IMR-90 (cell line): ENCODE measurements around the gene CUL3. TPM values are rescaled to one million over a fixed set of nuclear protein-coding genes. Genes with fewer than 3 reads are reported as not detected.
"Not testable (repeated sequence)": the region's sequence is repeated elsewhere in the genome, so short reads cannot be mapped to it uniquely, and the experiment has no call there.

Source experiments
- ATAC-seq: fragments of 200-7000 bp; cut with Tn5 transposase; 2 replicates; pipeline ENCODE4 v1.9.1; 2020; ENCODE audit warnings: low read depth, mild to moderate bottlenecking, moderate library complexity
- BruUV-seq: library from RNA; stranded (reverse); fragments of 400-500 nt; replicated peaks from 2 replicates; lab custom pipeline; 2021; lab: Mats Ljungman, UMichigan
- CTCF ChIA-PET: fragments of 300-600 bp; formaldehyde crosslinking; extraction: SDS; loops from one replicate; lab custom pipeline; 2021; ENCODE audit warnings: antibody characterized with exemption; lab: Yijun Ruan, JAX
- POLR2A ChIA-PET: fragments of 300-600 bp; sonication (Branson Sonifier 250); formaldehyde crosslinking; loops from one replicate; lab custom pipeline; 2022; ENCODE audit warnings: antibody characterized with exemption; ENCODE audit not compliant: unreplicated experiment; lab: Charles Lee
- DNase-seq: peaks from one replicate; pipeline ENCODE4 v3.0.0; 2013
- H2AFZ ChIP-seq: replicated peaks from 2 replicates; pipeline ENCODE3; 2013; ENCODE audit warnings: low read length, mild to moderate bottlenecking; ENCODE audit not compliant: poor library complexity
- H2AK5ac ChIP-seq: 2 replicates; pipeline ENCODE4 v1.6.1; 2013; ENCODE audit warnings: low read depth, low read length, inconsistent platforms
- H2AK9ac ChIP-seq: replicated peaks from 2 replicates; pipeline ENCODE3; 2013; ENCODE audit warnings: mild to moderate bottlenecking, low read depth, low read length, moderate library complexity; ENCODE audit not compliant: poor library complexity
- H2BK120ac ChIP-seq: 2 replicates; pipeline ENCODE4 v1.6.1; 2013; ENCODE audit warnings: low read depth, low read length, inconsistent platforms
- H2BK15ac ChIP-seq: 3 replicates; pipeline ENCODE4 v1.6.1; 2013; ENCODE audit warnings: low read depth, low read length, inconsistent platforms
- H2BK20ac ChIP-seq: 2 replicates; pipeline ENCODE4 v1.6.1; 2013; ENCODE audit warnings: low read depth, mild to moderate bottlenecking, inconsistent platforms, low read length, moderate library complexity
- H2BK5ac ChIP-seq: 2 replicates; pipeline ENCODE4 v1.6.1; 2013; ENCODE audit warnings: mild to moderate bottlenecking, low read depth, low read length, inconsistent platforms; ENCODE audit not compliant: poor library complexity, severe bottlenecking
- H3K14ac ChIP-seq: replicated peaks from 2 replicates; pipeline ENCODE4 v1.6.1; 2013; ENCODE audit warnings: low read depth, low read length, inconsistent platforms
- H3K18ac ChIP-seq: 2 replicates; pipeline ENCODE4 v1.6.1; 2013; ENCODE audit warnings: low read depth, low read length, control low read depth
- H3K23ac ChIP-seq: 2 replicates; pipeline ENCODE4 v1.6.1; 2013; ENCODE audit warnings: low read depth, low read length, inconsistent platforms
- H3K27ac ChIP-seq: 2 replicates; pipeline ENCODE4 v1.5.1; 2013; ENCODE audit warnings: mild to moderate bottlenecking, control low read depth, low read length; ENCODE audit not compliant: insufficient read depth
- H3K27me3 ChIP-seq: 2 replicates; pipeline ENCODE4 v1.6.1; 2013; ENCODE audit warnings: low read length; ENCODE audit not compliant: control insufficient read depth, insufficient read depth
- H3K36me3 ChIP-seq: 2 replicates; pipeline ENCODE4 v1.6.1; 2013; ENCODE audit warnings: low read length, mixed read lengths; ENCODE audit not compliant: control insufficient read depth, insufficient read depth
- H3K4ac ChIP-seq: 2 replicates; pipeline ENCODE4 v1.6.1; 2013; ENCODE audit warnings: low read depth, low read length, inconsistent platforms
- H3K4me1 ChIP-seq: 2 replicates; pipeline ENCODE4 v1.6.1; 2013; ENCODE audit warnings: low read length, mixed read lengths; ENCODE audit not compliant: control insufficient read depth, insufficient read depth
- H3K4me2 ChIP-seq: 2 replicates; pipeline ENCODE4 v1.6.1; 2013; ENCODE audit warnings: low read depth, mild to moderate bottlenecking, control low read depth, low read length, moderate library complexity
- H3K4me3 ChIP-seq: 2 replicates; pipeline ENCODE4 v1.5.1; 2013; ENCODE audit warnings: low read depth, mild to moderate bottlenecking, control low read depth, low read length, moderate library complexity; ENCODE audit not compliant: insufficient read depth
- H3K56ac ChIP-seq: 2 replicates; pipeline ENCODE4 v1.6.1; 2013; ENCODE audit warnings: low read length, inconsistent platforms; ENCODE audit not compliant: insufficient read depth; ENCODE audit errors: extremely low read depth
- H3K79me1 ChIP-seq, 2 experiments: 2 replicates each; pipeline ENCODE4 v1.6.1; 2013; ENCODE audit warnings: low read length in 2 of 2, inconsistent platforms in 1 of 2, low read depth in 1 of 2
- H3K9ac ChIP-seq: 2 replicates; pipeline ENCODE4 v1.6.1; 2013; ENCODE audit warnings: low read depth, low read length, control low read depth
- H3K9me1 ChIP-seq: 2 replicates; pipeline ENCODE4 v1.6.1; 2013; ENCODE audit warnings: low read length, inconsistent platforms; ENCODE audit not compliant: insufficient read depth
- H3K9me3 ChIP-seq: 2 replicates; pipeline ENCODE4 v1.6.1; 2013; ENCODE audit warnings: low read length; ENCODE audit not compliant: control insufficient read depth, insufficient read depth
- H4K20me1 ChIP-seq: 2 replicates; pipeline ENCODE4 v1.6.1; 2013; ENCODE audit warnings: low read length, inconsistent platforms; ENCODE audit not compliant: insufficient read depth
- H4K5ac ChIP-seq: 2 replicates; pipeline ENCODE4 v1.6.1; 2013; ENCODE audit warnings: mild to moderate bottlenecking, low read depth, low read length, control low read depth
- H4K8ac ChIP-seq, 2 experiments: 2 replicates each; pipeline ENCODE4 v1.6.1; 2013; ENCODE audit warnings: low read depth in 2 of 2, low read length in 2 of 2, control low read depth in 1 of 2, inconsistent platforms in 1 of 2
- H4K91ac ChIP-seq: 2 replicates; pipeline ENCODE4 v1.6.1; 2013; ENCODE audit warnings: low read depth, low read length, inconsistent platforms; ENCODE audit not compliant: insufficient read depth
- WGBS, 2 experiments: methylation state at CpG; one replicate each; pipeline versions ENCODE4 v1.1.5 to v1.1.7; 2013; ENCODE audit warnings: missing lambda C conversion rate in 2 of 2; ENCODE audit not compliant: insufficient read length in 1 of 2; ENCODE audit errors: extremely low coverage in 2 of 2; 5-methylcytosine and 5-hydroxymethylcytosine counted together
- dilution Hi-C: fragments of 300-500 bp; cut with HindIII; formaldehyde crosslinking; loops from one replicate; pipeline ENCODE4 v1.14.3; 2018; ENCODE audit warnings: low sequenced_read_pairs; ENCODE audit not compliant: unreplicated experiment
- in situ Hi-C: fragments of 300-500 bp; cut with MboI; formaldehyde crosslinking; loops from 3 replicates; pipeline ENCODE4 v1.14.3; 2019; ENCODE audit warnings: low sequenced_read_pairs, inconsistent platforms, mixed read lengths
- intact Hi-C: fragments of 100-400 bp; cut with micrococcal nuclease; formaldehyde crosslinking; loops from 2 replicates; pipeline ENCODE4 v1.10.0; 2022
- polyA plus RNA-seq, 3 experiments: library from polyadenylated mRNA; depleted of rRNA; stranded (reverse); fragments of >200 nt; gene quantifications; 2 replicates each; pipeline ENCODE4 v1.2.3, GENCODE V29; 2012; ENCODE audit warnings: low replicate concordance in 1 of 3
- total RNA-seq: library from RNA; depleted of rRNA; stranded (reverse); fragments of >200 nt; gene quantifications from 2 replicates; pipeline ENCODE4 v1.2.3, GENCODE V29; 2012

Gene CUL3
- total and polyA plus RNA-seq, 2 of the 4 experiments (the other 2 are of a cell fraction): 33.7 to 45.7 TPM

GRCh38 chr2:224487940-224488339, 97.2 kb downstream of the CUL3 start:
- H3K56ac ChIP-seq, ATAC-seq, H3K4ac ChIP-seq, H4K8ac ChIP-seq, H3K23ac ChIP-seq, H2AFZ ChIP-seq, POLR2A ChIA-PET, H3K27ac ChIP-seq, H3K9me3 ChIP-seq, H2BK20ac ChIP-seq, H2AK9ac ChIP-seq, H3K27me3 ChIP-seq, H3K9ac ChIP-seq, DNase-seq, H4K91ac ChIP-seq, dilution Hi-C loops, H4K5ac ChIP-seq, in situ Hi-C loops, H3K4me3 ChIP-seq, CTCF ChIA-PET, H3K18ac ChIP-seq, intact Hi-C loops, H3K36me3 ChIP-seq, H3K9me1 ChIP-seq, H3K14ac ChIP-seq, H2BK15ac ChIP-seq, H2BK5ac ChIP-seq, H2BK120ac ChIP-seq, H4K20me1 ChIP-seq, BruUV-seq, H2AK5ac ChIP-seq, H3K4me2 ChIP-seq: not testable (repeated sequence)
- Histone ChIP-seq H3K4me1 (peaks cover 11% of the 10 kb centered on the region), H3K79me1 (peaks cover 12 to 29% of the 10 kb centered on the region in 2 experiments; a peak in 2 of 4 replicates)
- WGBS, 2 experiments: no CpG with 5 or more reads among the region's 4 CpGs
